Psoas muscle (tissue), 8 donors: ENCODE data around the gene COX7A2. TPM values are rescaled to one million over a fixed set of nuclear protein-coding genes. Genes with fewer than 3 reads are reported as not detected.

Experiments
- ATAC-seq, 4 donors: fragments of 200-7000 bp; cut with Tn5 transposase; one replicate each; pipeline ENCODE4 v1.9.1; 2020; ENCODE audit warnings: moderate library complexity in 3 of 4, mild to moderate bottlenecking in 2 of 4
- DNase-seq, 2 donors: peaks; one replicate each; pipeline ENCODE4 v3.0.0-alpha.2; 2020
- H3K27ac ChIP-seq: fragments of 200-600 bp; one replicate; pipeline ENCODE4 v1.8.0; 2022
- H3K27me3 ChIP-seq, 3 donors: fragments of 200-600 bp in 1 of 3; one replicate each; pipeline versions ENCODE4 v1.6.1 to v1.8.0; 2013 to 2022; ENCODE audit warnings: low read length in 2 of 3, mild to moderate bottlenecking in 2 of 3, moderate library complexity in 1 of 3; ENCODE audit not compliant: insufficient read depth in 3 of 3
- H3K36me3 ChIP-seq, 2 donors: fragments of 200-600 bp in 1 of 2; one replicate each; pipeline versions ENCODE4 v1.6.1 to v1.8.0; 2013 to 2022; ENCODE audit warnings: low read depth in 1 of 2, mild to moderate bottlenecking in 1 of 2, moderate library complexity in 1 of 2; ENCODE audit not compliant: insufficient read depth in 1 of 2
- H3K4me1 ChIP-seq: fragments of 200-600 bp; one replicate; pipeline ENCODE4 v1.8.0; 2022
- H3K4me3 ChIP-seq: fragments of 200-600 bp; one replicate; pipeline ENCODE4 v1.8.0; 2022; ENCODE audit warnings: mild to moderate bottlenecking
- H3K9me3 ChIP-seq: fragments of 200-600 bp; one replicate; pipeline ENCODE4 v1.8.0; 2022
- WGBS, 3 donors: extraction: QIAGEN DNeasy Blood & Tissue Kit; methylation state at CpG; one replicate each; pipeline versions ENCODE4 v1.1.6 to v1.1.7; 2013; 5-methylcytosine and 5-hydroxymethylcytosine counted together
- intact Hi-C, 2 donors: fragments of 100-400 bp; cut with DNase I; formaldehyde crosslinking; loops; one replicate each; pipeline versions ENCODE4 v1.11.0 to v1.14.2; 2022
- polyA plus RNA-seq, 3 donors: library from polyadenylated mRNA; stranded (reverse); fragments of 200-250 nt; gene quantifications; one replicate each; pipeline ENCODE4 v1.2.3, GENCODE V29; 2013
- total RNA-seq, 4 donors: library from RNA; stranded (reverse); fragmentation: NEBNext Ultra II Directional in 2 of 4; extraction: Animal tissue kit (Norgen Biotek cat#: 25700) in 2 of 4; gene quantifications; one replicate each; pipeline versions ENCODE4 v1.2.1 to v1.2.4, GENCODE V29; 2021 to 2023
- TF ChIP-seq, protein P1 (sequence below): fragments of 200-600 bp; IDR thresholded peaks from one replicate; pipeline ENCODE4 v1.8.0; 2022; ENCODE audit warnings: antibody characterized with exemption
- donor health status: healthy with polysubstance abuse.
- donor health status: DM: no; HTN: no; CAD: no; lungs with moderate emphysema.
- donor health status: Bipolar disorder and iron deficiency.
- donor health status: healthy.
- donor health status: DM: yes; HTN: yes; CAD: no.
- donor health status: DM: no; HTN: no; CAD: no.
- donor health status: DM: no; HTN: no; CAD: no.
- donor health status: DM: yes; HTN: yes; CAD: no.

The COX7A2 gene
- total and polyA plus RNA-seq, 7 donors: 224 to 466 (median 366) TPM

DNA sequence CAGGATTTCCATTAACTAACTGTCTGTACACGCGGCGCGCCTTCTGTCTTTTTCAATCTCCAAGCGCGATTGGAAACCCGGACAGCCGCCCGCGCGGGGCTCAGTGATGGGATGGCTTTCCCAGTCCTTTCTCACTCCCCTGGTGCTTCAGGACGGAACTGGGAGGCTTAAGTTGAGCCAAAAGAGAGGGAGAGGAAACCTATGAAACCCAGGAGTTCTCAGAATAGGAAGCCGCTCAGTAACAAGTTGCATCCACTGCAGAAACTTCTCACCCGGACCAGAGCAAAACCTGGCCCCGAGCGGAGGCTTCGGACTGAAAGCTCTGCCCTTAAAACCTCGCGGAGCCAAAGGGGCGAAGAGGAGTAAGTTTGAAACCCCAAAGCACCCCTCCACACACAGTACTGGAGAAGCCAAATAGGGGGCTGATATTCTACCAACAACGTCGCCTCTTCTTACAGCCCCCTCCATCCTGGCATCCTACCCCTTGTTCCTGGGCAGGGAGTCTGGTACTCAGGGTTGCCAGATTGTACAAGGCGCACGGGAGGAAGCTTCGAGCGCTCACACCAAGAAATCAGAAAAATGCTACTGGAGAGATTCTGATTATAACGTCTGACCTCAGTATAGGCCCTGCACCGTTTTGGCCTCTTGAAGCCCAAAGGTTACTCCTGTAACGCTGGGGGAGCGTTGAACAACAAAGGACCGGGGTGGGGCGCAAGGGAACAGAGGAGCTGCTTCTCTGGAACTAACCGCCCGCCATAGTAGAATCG is 36.8 kb downstream of the COX7A2 start:
- DNase-seq (peak in 1 of 2 donors; percentile 47), ATAC-seq (peak in 1 of 4 donors; percentile 2)
- intact Hi-C loops: loop anchor here (5.0 to 10.0 kb wide), 6 partner anchors 462 to 1532 kb away; no protein-coding TSS in a partner anchor
- H3K36me3 ChIP-seq: no peaks in the 10 kb centered on the region
- 26 to 33% (median 32%) methylated on average over 35 of the region's 35 CpGs for whole genome bisulfite sequencing, 3 donors
- peaks cover 25% of the 10 kb centered on the region for H3K4me1 ChIP-seq
- peaks cover 0 to 66% (median 21%) of the 10 kb centered on the region in 3 donors for H3K27me3 ChIP-seq
- H3K27ac ChIP-seq: peak overlapping the region; percentile 47
- TF ChIP-seq, protein P1, sequence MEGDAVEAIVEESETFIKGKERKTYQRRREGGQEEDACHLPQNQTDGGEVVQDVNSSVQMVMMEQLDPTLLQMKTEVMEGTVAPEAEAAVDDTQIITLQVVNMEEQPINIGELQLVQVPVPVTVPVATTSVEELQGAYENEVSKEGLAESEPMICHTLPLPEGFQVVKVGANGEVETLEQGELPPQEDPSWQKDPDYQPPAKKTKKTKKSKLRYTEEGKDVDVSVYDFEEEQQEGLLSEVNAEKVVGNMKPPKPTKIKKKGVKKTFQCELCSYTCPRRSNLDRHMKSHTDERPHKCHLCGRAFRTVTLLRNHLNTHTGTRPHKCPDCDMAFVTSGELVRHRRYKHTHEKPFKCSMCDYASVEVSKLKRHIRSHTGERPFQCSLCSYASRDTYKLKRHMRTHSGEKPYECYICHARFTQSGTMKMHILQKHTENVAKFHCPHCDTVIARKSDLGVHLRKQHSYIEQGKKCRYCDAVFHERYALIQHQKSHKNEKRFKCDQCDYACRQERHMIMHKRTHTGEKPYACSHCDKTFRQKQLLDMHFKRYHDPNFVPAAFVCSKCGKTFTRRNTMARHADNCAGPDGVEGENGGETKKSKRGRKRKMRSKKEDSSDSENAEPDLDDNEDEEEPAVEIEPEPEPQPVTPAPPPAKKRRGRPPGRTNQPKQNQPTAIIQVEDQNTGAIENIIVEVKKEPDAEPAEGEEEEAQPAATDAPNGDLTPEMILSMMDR: no peak
- no peaks in the 10 kb centered on the region for H3K9me3 ChIP-seq
- peak overlapping the region; percentile 68 for H3K4me3 ChIP-seq

DNA sequence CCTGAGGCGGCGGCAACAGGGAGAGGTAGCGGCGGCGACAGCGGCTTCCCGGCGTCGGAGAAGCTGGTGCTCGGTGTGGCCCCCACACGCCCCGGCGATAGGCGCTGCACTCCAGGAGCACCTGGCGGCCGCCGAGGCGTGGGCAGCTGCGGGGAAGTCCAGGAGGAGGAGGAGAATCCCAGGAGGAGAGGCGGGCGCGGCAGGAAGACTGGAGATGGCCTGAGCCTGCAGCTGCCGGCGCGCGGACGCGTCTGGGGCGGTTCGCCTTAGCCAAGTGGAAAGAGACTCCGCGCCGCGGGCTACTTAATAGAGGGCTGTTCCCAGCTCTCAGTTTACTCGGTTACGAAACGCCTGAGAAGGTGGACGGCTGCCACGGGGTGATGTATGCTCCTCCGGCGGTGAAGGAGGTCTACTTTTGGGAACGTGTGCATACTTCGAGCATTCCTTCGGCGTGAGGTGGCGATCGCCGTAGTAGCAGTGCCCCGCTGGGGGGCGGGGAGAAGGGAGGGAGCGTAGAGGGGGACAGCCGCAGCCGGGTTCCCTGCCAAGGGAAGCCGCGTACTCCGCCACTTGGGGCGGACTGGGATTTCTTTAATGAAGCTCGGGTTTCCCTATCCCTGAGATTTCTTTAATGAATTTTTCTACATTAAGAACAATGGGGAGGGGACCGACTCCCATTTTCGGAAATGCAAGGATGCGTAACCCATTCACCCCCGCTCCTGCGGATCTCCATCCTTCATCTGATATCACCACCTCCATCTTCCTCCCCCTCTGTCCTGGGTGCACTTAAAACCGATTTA is 37.6 kb downstream of the COX7A2 start, which contains the start of gene COL12A1:
Gene COL12A1, minus strand, starts transcription at position 278 of the 800 bp plus-strand sequence. CDS start 3,261 bp downstream, outside the sequence.
- peak; percentile 72 to 84 (median 80) for ATAC-seq

DNA sequence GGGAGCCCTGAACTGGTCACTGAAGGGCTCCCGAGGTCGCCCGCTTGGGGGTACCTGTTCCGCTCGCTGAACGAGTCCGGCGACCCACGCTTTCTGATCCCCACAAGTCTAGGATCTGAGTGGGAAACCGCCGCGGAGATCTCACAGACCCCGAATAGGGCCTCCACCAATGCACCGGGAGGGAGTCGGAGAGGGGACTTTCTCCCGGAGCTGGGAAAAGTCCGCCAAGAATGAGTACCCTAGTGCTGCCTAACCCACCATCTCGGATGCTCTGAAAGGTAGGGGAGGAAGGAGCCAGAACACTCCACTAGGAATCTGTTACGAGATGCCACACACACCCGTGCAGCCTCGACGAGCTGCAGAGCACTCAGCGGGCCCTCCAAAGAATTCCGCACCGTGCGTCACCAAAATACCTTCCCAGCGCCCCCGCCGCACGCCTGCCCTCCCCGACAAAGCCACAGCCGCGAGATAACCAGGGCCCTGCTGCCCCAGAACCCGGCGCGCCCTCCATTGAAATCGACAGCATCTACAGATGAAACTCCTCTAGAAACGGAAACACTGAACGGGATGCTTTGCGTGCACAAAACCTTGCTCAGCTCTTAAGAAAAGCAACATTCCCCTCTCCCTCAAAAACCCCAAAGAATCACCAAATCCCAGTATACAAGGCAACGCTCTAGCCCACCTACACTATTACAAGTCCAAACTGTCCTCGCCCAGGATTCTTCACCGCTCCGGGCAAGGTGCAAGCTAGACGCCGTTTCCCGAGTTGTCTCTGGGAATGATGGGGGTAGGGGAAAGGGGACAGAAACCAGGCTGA is 38.4 kb downstream of the COX7A2 start:
- intact Hi-C loops: loop anchor here (5.0 to 10.0 kb wide), 6 partner anchors 460 to 1530 kb away; no protein-coding TSS in a partner anchor
- 0 to 1% (median 1%) methylated on average over 46 to 47 of the region's 47 CpGs for WGBS, 3 donors

More for the DNA sequence above, 37.6 kb downstream of the COX7A2 start, which contains the start of gene COL12A1:
- peak; percentile 95 to 97 for DNase-seq
- Histone ChIP-seq H3K9me3 (no peaks in the 10 kb centered on the region), H3K4me3 (peak within 1 kb of the TSS; percentile 68), H3K4me1 (peaks cover 25% of the 10 kb centered on the region), H3K27me3 (peaks cover 0 to 74% (median 21%) of the 10 kb centered on the region in 3 donors), H3K36me3 (no peaks in the 10 kb centered on the region), H3K27ac (peak within 1 kb of the TSS; percentile 47)
- intact Hi-C loops: loop anchor here (5.0 to 10.0 kb wide), 6 partner anchors 461 to 1531 kb away; no protein-coding TSS in a partner anchor
- 0 to 1% (median 0%) methylated on average over 57 to 64 of the region's 64 CpGs for WGBS, 3 donors
- TF ChIP-seq, protein P1: no peak

More for the DNA sequence above, 38.4 kb downstream of the COX7A2 start:
- TF ChIP-seq, protein P1: no peak
- DNase-seq (peak; percentile 42 to 65), ATAC-seq (no peak)
- peaks cover 25% of the 10 kb centered on the region for H3K4me1 ChIP-seq
- peak overlapping the region; percentile 68 for H3K4me3 ChIP-seq
- H3K36me3 ChIP-seq: no peaks in the 10 kb centered on the region
- no peaks in the 10 kb centered on the region for H3K9me3 ChIP-seq
- peak overlapping the region; percentile 24 for H3K27ac ChIP-seq
- peaks cover 0 to 80% (median 21%) of the 10 kb centered on the region in 3 donors for H3K27me3 ChIP-seq
